Pancreas (tissue), 10 donors: Measurements from ENCODE around the gene GCNT1. TPM values are rescaled to one million over a fixed set of nuclear protein-coding genes. Genes with fewer than 3 reads are reported as not detected.
"Not testable (repeated sequence)": the region's sequence is repeated elsewhere in the genome, so short reads cannot be mapped to it uniquely, and the experiment has no call there.

ENCODE experiments used
- ATAC-seq, 4 donors: fragments of 200-7000 bp; cut with Tn5 transposase; one replicate each; pipeline versions ENCODE4 v1.8.0 to v1.9.1; 2020; ENCODE audit warnings: mild to moderate bottlenecking in 4 of 4, moderate library complexity in 4 of 4
- DNase-seq, 6 donors: peaks; one replicate each; pipeline ENCODE4 v3.0.0-alpha.2; 2020
- FAIRE-seq: peaks from 2 replicates; lab custom pipeline; 2012; peaks lifted over from hg19 to GRCh38; lab: Jason Lieb, UNC
- H3K27ac ChIP-seq, 4 donors: fragments of 200-600 bp; sonication (generic); 1 replicate in 3 of 4; 2 replicates in 1 of 4; pipeline versions ENCODE4 v1.5.0 to v1.8.0; 2020
- H3K27me3 ChIP-seq, 4 donors: fragments of 200-600 bp; one replicate each; pipeline ENCODE4 v1.8.0; 2021
- H3K36me3 ChIP-seq, 3 donors: fragments of 200-600 bp; sonication (generic) in 1 of 3; one replicate each; pipeline versions ENCODE4 v1.5.0 to v1.8.0; 2020 to 2021
- H3K4me1 ChIP-seq, 3 donors: fragments of 200-600 bp; one replicate each; pipeline ENCODE4 v1.8.0; 2021
- H3K4me3 ChIP-seq, 4 donors: fragments of 200-600 bp; sonication (generic) in 2 of 4; one replicate each; pipeline versions ENCODE4 v1.5.0 to v1.8.0; 2020 to 2021
- H3K9me3 ChIP-seq, 4 donors: fragments of 200-600 bp; one replicate each; pipeline ENCODE4 v1.8.0; 2021
- CTCF ChIP-seq, 4 donors: fragments of 200-600 bp; sonication (generic) in 3 of 4; IDR thresholded peaks; one replicate each; pipeline versions ENCODE4 v1.5.0 to v1.8.0; 2021; ENCODE audit warnings: antibody characterized with exemption in 4 of 4
- WGBS, 2 donors: extraction: QIAGEN DNeasy Blood & Tissue Kit; methylation state at CpG; one replicate each; pipeline ENCODE4 v1.1.7; 2013; 5-methylcytosine and 5-hydroxymethylcytosine counted together
- intact Hi-C, 3 donors: fragments of 100-400 bp; cut with DNase I; formaldehyde crosslinking; loops; one replicate each; pipeline versions ENCODE4 v1.11.1 to v1.14.2; 2022
- polyA plus RNA-seq, 2 donors: library from polyadenylated mRNA; stranded (reverse); fragments of 200-250 nt; gene quantifications; one replicate each; pipeline ENCODE4 v1.2.3, GENCODE V29; 2013
- total RNA-seq, 6 donors: library from RNA; stranded (reverse); fragmentation: NEBNext Ultra II Directional in 4 of 6; extraction: Animal tissue kit (Norgen Biotek cat#: 25700) in 4 of 6; gene quantifications; one replicate each; pipeline versions ENCODE4 v1.2.1 to v1.2.4, GENCODE V29; 2021 to 2023
- donor health status: healthy with polysubstance abuse.
- donor health status: DM: no; HTN: no; CAD: no; lungs with moderate emphysema.
- donor health status: DM: no; HTN: no; CAD: no.
- donor health status: control.
- donor health status: control.
- donor health status: Bipolar disorder and iron deficiency.
- donor health status: DM: yes; HTN: yes; CAD: no.
- donor health status: DM: no; HTN: no; CAD: no.
- donor health status: DM: no; HTN: no; CAD: no.
- donor health status: DM: yes; HTN: yes; CAD: no.

Gene GCNT1
- total and polyA plus RNA-seq, 8 donors = 1.0 to 7.2 (median 3.3) TPM

GRCh38 chr9:76478226-76478625, 19.2 kb downstream of the GCNT1 start:
- intact Hi-C loops = no loop called here
- 96 to 97% methylated on average over 10 of the region's 10 CpGs for WGBS, 2 donors
- no peak overlapping the region for H3K27ac ChIP-seq
- H3K9me3 ChIP-seq = no peaks in the 10 kb centered on the region
- no peak for ATAC-seq
- no peak for FAIRE-seq
- DNase-seq = no peak
- H3K27me3 ChIP-seq = no peaks in the 10 kb centered on the region
- H3K4me1 ChIP-seq = no peaks in the 10 kb centered on the region
- H3K4me3 ChIP-seq = no peak overlapping the region
- TF ChIP-seq CTCF (IDR thresholded peaks at IDR 0.05) = no peak
- H3K36me3 ChIP-seq = no peaks in the 10 kb centered on the region

GRCh38 chr9:76479337-76479736, 20.4 kb downstream of the GCNT1 start:
- H3K9me3 ChIP-seq, FAIRE-seq, H3K4me3 ChIP-seq, H3K27ac ChIP-seq, H3K36me3 ChIP-seq, H3K27me3 ChIP-seq, ATAC-seq, DNase-seq, H3K4me1 ChIP-seq, intact Hi-C loops: not testable (repeated sequence)
- 86 to 98% methylated on average over 1 of the region's 2 CpGs for WGBS, 2 donors

GRCh38 chr9:76486151-76486550, 27.2 kb downstream of the GCNT1 start:
- TF ChIP-seq CTCF (IDR thresholded peaks at IDR 0.05) = no peak
- no peak for FAIRE-seq
- Histone ChIP-seq H3K4me1 (no peaks in the 10 kb centered on the region), H3K27me3 (no peaks in the 10 kb centered on the region), H3K36me3 (no peaks in the 10 kb centered on the region), H3K9me3 (no peaks in the 10 kb centered on the region), H3K27ac (no peak overlapping the region), H3K4me3 (no peak overlapping the region)
- 93 to 97% methylated on average over 2 of the region's 2 CpGs for WGBS, 2 donors
- intact Hi-C loops = no loop called here
- no peak for ATAC-seq
- no peak for DNase-seq

GRCh38 chr9:76490249-76490990, 31.4 kb downstream of the GCNT1 start:
- ATAC-seq (no peak), DNase-seq (no peak), FAIRE-seq (no peak)
- 90 to 94% methylated on average over 6 of the region's 6 CpGs for WGBS, 2 donors
- H3K9me3 ChIP-seq = no peaks in the 10 kb centered on the region
- H3K4me1 ChIP-seq = no peaks in the 10 kb centered on the region
- intact Hi-C loops = no loop called here
- TF ChIP-seq CTCF (IDR thresholded peaks at IDR 0.05) = no peak
- no peak overlapping the region for H3K27ac ChIP-seq
- H3K36me3 ChIP-seq = no peaks in the 10 kb centered on the region
- no peaks in the 10 kb centered on the region for H3K27me3 ChIP-seq
- no peak overlapping the region for H3K4me3 ChIP-seq

- H3K4me1 ChIP-seq, H3K27ac ChIP-seq, H3K9me3 ChIP-seq, intact Hi-C loops, DNase-seq, H3K27me3 ChIP-seq, FAIRE-seq, H3K4me3 ChIP-seq, ATAC-seq, H3K36me3 ChIP-seq: not testable (repeated sequence)
- 92 to 93% methylated on average over 1 of the region's 1 CpG for WGBS, 2 donors
Observed at GRCh38 chr9:76491056-76491455, 32.1 kb downstream of the GCNT1 start.

- H3K36me3 ChIP-seq, H3K4me3 ChIP-seq, H3K4me1 ChIP-seq, ATAC-seq, intact Hi-C loops, DNase-seq, FAIRE-seq, H3K27me3 ChIP-seq, H3K9me3 ChIP-seq, H3K27ac ChIP-seq: not testable (repeated sequence)
- 93 to 94% methylated on average over 1 of the region's 1 CpG for WGBS, 2 donors
Observed at GRCh38 chr9:76493496-76493895, 34.5 kb downstream of the GCNT1 start.
